ENCODE data around the gene GALNT7.
A peak's percentile ranks its signal among the peaks of the same experiment; 100 is the strongest.

GALNT7 gene

GRCh38 chr4:173314715-173315114, 146.1 kb downstream of the GALNT7 start:
- DNase-seq: no peak

GRCh38 chr4:173316060-173316459, 147.4 kb downstream of the GALNT7 start:
- DNase-seq: no peak

DNA sequence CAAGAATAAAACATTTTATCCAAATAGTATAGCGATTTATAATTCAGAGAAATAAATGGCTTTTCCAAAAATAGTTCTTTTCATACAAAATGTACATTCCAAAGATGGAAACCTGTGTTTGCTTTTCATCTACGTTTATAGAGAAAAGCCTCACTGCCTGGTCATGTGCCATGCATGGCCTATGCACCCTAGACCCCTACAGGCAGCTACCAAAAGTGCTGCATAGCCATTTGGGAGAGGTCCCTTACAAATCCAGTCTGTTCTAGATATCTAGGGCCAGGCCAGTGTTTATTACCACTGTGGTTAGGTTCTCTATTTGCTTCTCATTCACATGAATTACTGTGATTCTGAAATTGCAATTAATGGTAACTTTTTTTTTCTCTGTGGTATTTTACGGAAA, 148.4 kb downstream of the GALNT7 start:
- DNase-seq: no peak

DNA sequence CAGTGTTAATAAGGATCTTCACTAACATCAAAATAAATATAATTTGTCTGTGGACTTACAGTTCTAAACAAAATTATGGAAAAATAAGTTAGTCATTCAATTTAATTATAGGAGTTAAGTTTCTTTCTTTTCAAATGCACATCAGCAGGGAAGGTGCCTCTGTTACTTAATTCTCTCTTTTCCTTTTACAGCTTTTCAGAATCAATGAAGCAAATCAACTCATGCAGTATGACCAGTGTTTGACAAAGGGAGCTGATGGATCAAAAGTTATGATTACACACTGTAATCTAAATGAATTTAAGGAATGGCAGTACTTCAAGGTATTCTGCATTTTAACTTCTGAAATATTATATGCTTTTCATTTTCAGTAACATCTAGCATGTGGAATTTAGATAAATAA, 149.6 kb downstream of the GALNT7 start:
- DNase-seq: no peak

DNA sequence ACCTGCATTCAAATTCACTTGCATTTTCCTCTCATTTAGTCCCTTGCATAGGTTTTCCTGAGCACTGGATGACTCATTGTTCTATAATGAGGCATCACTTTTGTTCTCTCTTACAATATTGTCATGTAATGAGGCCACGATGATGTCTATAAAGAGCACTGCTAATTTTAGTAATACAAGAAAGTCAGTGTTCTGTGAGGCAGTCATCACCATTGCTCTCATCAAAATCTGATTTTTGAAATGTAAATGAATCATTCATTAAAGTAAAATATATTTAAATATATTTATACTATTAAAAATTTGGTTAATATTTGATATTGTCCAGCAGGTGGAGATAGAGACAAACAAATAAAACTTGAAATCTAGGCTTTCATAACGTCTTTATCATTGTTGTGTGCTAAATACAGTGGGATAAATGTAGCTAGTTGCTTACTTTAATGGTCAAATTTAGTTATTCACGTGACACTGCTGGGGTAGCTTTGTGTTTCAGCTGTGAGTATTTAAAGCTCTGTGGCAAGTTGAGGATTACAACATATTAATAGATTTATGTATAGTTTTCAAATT, 150.1 kb downstream of the GALNT7 start:
- DNase-seq: peak in 1 of 2 donors; percentile 51

DNA sequence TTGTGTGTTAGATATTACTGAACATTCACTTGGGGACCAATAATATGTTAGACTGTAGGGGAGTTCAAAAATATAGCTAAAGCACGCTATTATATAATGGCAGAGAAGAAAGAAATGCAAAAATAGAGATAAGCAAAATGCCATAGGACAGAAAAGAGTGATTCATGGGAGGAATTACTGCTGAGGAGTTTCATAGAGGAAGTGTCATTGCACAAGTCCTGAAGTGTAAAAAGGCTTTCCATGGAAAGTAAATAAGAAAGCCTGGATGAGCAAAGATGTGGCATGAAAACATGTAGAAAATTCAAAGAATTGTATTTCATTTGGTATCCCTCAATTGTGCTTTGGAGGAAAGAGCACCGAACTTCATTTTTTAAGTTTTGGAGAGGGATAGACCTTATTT, 151.1 kb downstream of the GALNT7 start:
- no peak for DNase-seq

DNA sequence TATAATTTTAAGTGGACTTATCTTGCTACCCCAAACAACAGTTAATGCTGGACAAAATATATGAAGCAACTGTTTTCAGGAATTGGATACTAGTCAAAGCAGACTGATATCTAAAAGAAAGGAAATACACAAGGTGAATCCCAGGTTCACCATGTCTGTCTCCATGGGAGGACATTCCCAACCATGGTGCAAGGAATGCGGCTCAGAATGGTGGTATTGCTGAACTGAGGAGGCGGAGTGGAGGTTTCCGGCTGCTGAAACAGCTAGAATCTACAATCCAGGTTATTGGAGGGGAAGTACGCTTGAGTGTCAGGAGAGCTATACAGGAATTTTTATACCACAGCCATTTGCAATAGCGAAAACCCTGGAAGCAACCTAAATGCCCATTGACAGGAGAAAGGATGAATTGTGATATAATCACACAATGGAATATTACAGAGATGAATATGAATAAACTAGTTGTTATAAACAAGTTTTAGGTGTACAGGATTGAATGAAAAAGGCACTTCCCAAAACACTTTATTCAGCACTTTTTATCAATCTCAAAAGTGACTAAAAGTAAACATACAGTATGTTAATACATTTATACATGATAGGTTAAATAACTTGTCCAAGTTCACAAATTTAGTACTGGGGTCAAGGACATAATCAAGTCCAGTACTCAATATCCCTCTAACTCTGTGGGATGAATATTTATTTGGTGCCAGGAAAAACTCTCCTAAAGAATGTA, 156.6 kb downstream of the GALNT7 start:
- DNase-seq: no peak

GRCh38 chr4:173328236-173328901, 159.8 kb downstream of the GALNT7 start:
- no peak for DNase-seq

DNA sequence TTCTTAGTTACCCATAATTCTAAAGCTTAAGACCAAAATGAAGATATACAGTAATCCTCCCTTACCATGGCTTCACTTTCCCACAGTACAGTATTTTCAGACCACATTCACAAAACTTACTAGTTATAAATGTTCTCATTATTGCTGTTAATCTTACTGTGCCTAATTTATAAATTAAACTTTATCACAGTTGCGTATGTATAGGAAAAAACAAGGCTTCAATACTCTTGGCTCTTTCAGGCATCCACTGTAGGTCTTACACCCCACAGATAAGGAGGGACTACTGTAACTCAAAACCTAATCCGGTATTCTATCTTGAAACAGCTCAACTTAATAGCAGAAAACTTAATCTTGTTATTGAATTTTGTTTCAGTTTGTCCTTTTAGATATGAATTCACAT, 162.0 kb downstream of the GALNT7 start:
- no peak for DNase-seq

DNA sequence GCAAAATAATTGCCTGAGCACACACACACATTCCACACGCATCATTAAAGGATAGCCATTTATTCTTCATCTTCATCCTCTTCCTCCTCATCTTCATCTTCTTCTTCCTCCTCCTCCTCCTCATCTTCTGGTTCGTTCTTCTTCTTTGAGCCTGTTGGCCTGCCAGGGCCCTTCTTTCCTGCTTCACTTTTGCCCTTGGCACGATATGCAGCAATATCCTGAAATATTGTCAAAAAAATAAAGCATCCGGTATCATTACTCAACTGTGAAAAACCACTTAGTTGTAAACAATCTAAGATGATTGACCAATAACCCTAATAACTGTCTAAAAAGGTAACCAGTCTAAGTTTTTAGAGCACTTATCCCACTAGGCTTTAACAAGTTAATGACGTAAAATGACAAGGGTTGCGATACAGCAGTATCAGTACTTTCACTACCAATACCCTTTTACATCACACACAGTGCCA, 163.4 kb downstream of the GALNT7 start:
- no peak for DNase-seq

DNA sequence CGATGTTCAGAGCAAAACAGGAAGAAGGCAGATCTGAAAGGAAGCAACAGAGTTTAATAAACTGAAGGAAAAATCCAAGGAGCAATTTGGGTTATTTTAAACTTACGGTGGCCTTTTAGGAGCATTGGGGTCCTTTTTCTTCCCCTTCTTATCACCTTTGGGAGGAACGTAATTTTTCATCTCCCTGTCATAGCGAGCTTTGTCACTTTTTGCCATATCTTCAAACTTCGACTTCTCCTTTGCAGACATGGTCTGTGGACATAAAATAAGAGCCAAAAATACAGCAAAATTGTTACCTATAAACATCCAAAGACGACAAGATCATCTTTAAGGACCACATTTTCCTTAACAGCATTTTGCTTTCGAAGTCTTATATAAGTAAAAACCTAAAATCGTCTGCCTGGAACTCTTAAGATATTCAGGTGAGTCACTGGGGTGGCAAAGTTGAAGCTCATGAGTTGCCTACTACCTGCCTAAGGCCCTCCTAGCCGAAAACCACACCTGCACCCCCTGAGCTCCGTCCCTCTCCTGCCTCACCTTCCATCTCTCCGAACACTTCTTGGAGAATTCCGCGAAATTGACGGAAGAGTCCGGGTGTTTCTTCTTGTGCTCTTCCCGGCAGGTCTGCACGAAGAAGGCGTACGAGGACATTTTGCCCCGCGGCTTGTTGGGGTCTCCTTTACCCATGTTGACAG, 164.5 kb downstream of the GALNT7 start:
- no peak for DNase-seq

GRCh38 chr4:173333658-173334084, 165.1 kb downstream of the GALNT7 start:
- no peak for DNase-seq

DNA sequence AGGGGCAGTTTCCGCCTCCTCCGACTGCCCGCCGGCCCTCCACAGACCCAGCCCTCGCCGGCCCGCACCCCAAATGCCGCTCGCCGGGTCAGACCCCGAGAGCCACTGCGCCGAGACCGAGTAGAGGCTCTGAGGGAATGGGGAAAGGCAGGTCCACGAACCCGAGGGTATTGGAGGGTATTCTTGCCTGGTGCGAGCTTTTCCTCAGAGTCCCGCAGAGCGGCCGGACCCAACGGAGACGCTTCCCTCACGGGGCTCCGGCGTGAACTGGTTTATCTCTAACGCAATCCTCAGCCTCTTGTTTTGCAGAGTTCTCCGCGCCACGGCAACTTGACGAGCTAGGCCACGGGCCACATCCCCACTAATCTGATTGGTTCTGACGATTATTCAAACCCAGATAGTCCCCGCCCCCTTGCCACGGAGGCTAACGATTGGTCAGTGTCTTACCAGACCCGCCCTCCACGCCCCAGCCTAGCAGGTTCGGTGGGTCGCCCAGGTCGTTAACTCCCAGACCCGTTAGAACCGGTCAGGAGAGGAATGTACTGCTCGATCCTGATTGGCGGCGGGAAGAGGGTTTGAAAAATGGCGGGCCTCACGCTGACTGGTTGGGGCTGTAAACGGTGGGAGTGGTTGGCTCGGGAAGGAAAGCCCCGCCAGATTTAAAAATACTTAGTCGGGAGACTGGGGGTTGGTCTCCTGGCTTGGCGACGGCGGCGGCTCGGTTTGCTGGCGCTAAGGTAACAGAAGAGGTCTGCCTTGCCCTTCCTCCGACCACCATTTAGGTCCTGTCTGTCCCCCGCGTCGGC, 165.7 kb downstream of the GALNT7 start, which contains the start of gene HMGB2:
HMGB2 (minus strand) TSS at position 274 of the 806 bp plus-strand sequence. CDS start 709 bp downstream, outside the sequence.
- DNase-seq: peak; percentile 94 to 98

GRCh38 chr4:173334891-173335752, 166.5 kb downstream of the GALNT7 start:
- DNase-seq: peak; percentile 41 to 62

- no peak for DNase-seq
These were observed 168.9 kb downstream of the GALNT7 start for GRCh38 chr4:173337463-173337862.

- DNase-seq: no peak
These were observed 175.3 kb downstream of the GALNT7 start for GRCh38 chr4:173343832-173344397.

GRCh38 chr4:173345648-173346047, 177.0 kb downstream of the GALNT7 start:
- peak in 1 of 2 donors; percentile 60 for DNase-seq

DNA sequence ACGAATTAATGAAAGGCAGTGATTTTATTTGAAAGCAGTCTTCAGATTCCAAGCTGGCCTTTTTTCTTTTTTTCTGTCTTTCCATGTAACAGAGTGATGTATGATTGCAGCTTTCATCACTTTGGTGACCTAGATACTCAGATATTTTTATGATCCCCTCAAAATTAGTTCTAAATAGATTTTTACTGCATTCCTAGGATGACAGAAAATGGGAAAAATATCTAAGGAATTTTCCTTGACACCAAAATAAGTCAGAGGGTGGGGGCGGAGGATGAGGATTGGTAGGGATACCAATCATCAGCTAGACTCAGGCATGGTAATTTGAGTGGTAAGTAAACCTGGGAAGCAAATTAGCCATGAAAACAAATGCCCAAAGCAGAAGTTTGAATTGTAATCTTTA, 177.5 kb downstream of the GALNT7 start:
- DNase-seq: no peak

DNA sequence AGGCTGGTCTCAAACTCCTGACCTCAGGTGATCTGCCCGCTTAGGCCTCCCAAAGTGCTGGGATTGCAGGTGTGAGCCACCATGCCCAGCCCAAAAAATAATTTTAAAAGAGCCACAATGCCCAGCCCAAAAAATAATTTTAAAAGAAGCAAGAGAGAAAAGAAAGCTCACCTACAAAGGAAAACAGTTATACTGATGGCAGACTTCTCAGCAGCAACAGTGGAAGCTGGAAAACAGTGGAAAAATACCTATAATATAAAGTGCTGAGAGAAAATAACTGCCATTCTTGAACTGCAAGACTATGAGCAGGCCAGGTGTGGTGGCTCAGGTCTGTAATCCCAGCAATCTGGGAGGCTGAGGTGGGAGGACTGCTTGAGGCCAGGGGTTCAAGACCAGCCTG, 178.9 kb downstream of the GALNT7 start:
- no peak for DNase-seq

DNA sequence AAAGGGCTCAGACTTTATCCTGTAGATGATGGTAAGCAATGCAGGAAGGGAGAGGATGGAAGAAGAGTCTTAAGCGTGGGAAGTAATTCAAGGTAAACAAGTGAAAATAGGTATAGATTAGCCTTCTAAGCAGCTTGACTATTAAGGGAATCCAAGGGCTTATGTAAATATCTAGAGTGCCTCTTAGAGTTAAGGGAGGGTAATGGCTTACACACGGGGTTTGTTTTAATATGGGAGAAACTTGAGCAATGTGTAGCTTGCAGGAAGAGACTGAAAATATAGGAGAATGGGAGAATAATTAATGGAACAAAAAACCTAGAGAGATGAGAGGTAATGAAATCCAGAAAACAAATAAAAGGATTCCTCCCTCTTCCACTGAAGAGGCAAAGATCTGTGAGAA, 189.3 kb downstream of the GALNT7 start:
- no peak for DNase-seq

DNA sequence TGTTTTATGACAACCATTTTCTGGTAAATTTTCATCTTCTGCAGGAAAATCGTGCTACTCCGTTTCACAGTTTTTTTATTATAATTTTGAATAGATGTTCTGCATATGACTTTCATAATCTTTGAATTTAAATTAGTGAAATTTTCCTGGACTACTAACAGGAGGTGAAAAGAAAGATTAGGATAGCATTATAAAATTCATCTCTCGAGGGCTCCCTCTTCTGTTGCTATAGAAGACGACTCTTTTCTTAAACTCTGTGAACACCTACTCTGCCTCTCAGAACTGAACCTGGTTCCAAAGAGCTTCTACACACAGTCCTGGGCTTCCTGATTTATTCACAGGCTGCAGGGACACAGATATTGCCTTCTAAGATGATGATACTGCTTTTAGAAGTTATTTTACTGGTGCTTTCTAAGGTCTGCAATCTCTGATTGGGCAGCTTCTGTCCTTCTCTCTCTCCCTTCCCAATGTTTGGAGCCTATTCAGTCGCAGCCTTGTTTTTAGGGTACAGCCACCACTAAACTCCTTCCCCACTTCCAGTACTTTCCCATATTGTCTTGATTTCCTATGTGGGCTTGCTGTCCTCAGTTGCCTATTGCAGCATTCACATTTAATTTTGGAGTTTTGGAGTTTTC, 192.1 kb downstream of the GALNT7 start:
- DNase-seq: no peak

Measured in bone marrow (tissue), 2 donors.